Measurements from ENCODE around the gene FBXO21.

- TF ChIP-seq CTCF (IDR thresholded peaks at IDR 0.05; ENCODE audit: low read length) (no peak), EZH2 (optimal IDR thresholded peaks at IDR 0.05; ENCODE audit: low read depth, low read length) (no peak)
Measured at GRCh38 chr12:117096501-117097042, 93.7 kb downstream of the FBXO21 start.

Measured in MM.1S (cell line).